CD8-positive, alpha-beta memory T cell (primary cell): ENCODE results near the gene EIF3L. TPM values are rescaled to one million over a fixed set of nuclear protein-coding genes. Genes with fewer than 3 reads are reported as not detected.

ENCODE experiments used
- polyA plus RNA-seq: library from polyadenylated mRNA; unstranded; fragments of 300-500 nt; fragmentation: Illumina TruSeq; gene quantifications from one replicate; pipeline ENCODE4 v1.2.3, GENCODE V29; 2021
- total RNA-seq, 2 experiments: library from RNA; stranded (reverse); gene quantifications; one replicate each; pipeline ENCODE4 v1.2.3, GENCODE V29; 2021

EIF3L gene
- total and polyA plus RNA-seq, 3 experiments from 2014 or later: 266 to 556 (median 549) TPM

Other genes with a start within 250 kb of the EIF3L start
- gene GGA1, start 240.6 kb upstream of the EIF3L start, total RNA-seq: 10 to 100 TPM; 69.1 to 74.3 TPM
- 34.9 TPM for gene GGA1, start 240.6 kb upstream of the EIF3L start, polyA plus RNA-seq
- gene SH3BP1, start 209.8 kb upstream of the EIF3L start, total RNA-seq: 10 to 100 TPM; 93.1 to 94.6 TPM
- gene SH3BP1, start 209.8 kb upstream of the EIF3L start, polyA plus RNA-seq: 32.3 TPM
- gene PDXP, start 190.7 kb upstream of the EIF3L start, total RNA-seq: 10 to 100 TPM; 36.0 to 37.8 TPM
- 7.1 TPM for gene PDXP, start 190.7 kb upstream of the EIF3L start, polyA plus RNA-seq
- 100 to 1,000 TPM; 204 to 223 TPM for gene LGALS1, start 173.8 kb upstream of the EIF3L start, total RNA-seq
- gene LGALS1, start 173.8 kb upstream of the EIF3L start, polyA plus RNA-seq: 182 TPM
- 10 to 100 TPM; 53.6 to 57.2 TPM for gene NOL12, start 163.1 kb upstream of the EIF3L start, total RNA-seq
- gene NOL12, start 163.1 kb upstream of the EIF3L start, polyA plus RNA-seq: 38.3 TPM
- gene TRIOBP, start 152.4 kb upstream of the EIF3L start, total RNA-seq: 10 to 100 TPM; 26.1 to 26.7 TPM
- 13.6 TPM for gene TRIOBP, start 152.4 kb upstream of the EIF3L start, polyA plus RNA-seq
- gene GCAT, start 41.5 kb upstream of the EIF3L start, total RNA-seq: 10 to 100 TPM in 1 of 2 experiments, 1 to 10 TPM in 1; 9.3 to 10.0 TPM
- 1.6 TPM for gene GCAT, start 41.5 kb upstream of the EIF3L start, polyA plus RNA-seq
- not detected for gene GALR3, start 26.0 kb upstream of the EIF3L start, total RNA-seq
- not detected for gene GALR3, start 26.0 kb upstream of the EIF3L start, polyA plus RNA-seq
- 10 to 100 TPM; 27.6 to 28.7 TPM for gene ANKRD54, start 5.1 kb upstream of the EIF3L start, total RNA-seq
- gene ANKRD54, start 5.1 kb upstream of the EIF3L start, polyA plus RNA-seq: 11.9 TPM
- gene MICALL1, start 56.9 kb downstream of the EIF3L start, total RNA-seq: 10 to 100 TPM; 25.4 to 25.8 TPM
- gene MICALL1, start 56.9 kb downstream of the EIF3L start, polyA plus RNA-seq: 7.2 TPM
- under 1 TPM; 0.29 to 0.37 TPM for gene C22orf23, start 104.2 kb downstream of the EIF3L start, total RNA-seq
- gene C22orf23, start 104.2 kb downstream of the EIF3L start, polyA plus RNA-seq: not detected
- gene POLR2F, start 104.3 kb downstream of the EIF3L start, total RNA-seq: 100 to 1,000 TPM; 140 to 148 TPM
- gene POLR2F, start 104.3 kb downstream of the EIF3L start, polyA plus RNA-seq: 167 TPM
- gene SOX10, start 135.1 kb downstream of the EIF3L start, total RNA-seq: not detected
- gene SOX10, start 135.1 kb downstream of the EIF3L start, polyA plus RNA-seq: not detected
- gene PICK1, start 208.0 kb downstream of the EIF3L start, total RNA-seq: 10 to 100 TPM; 21.0 to 22.5 TPM
- gene PICK1, start 208.0 kb downstream of the EIF3L start, polyA plus RNA-seq: 9.4 TPM
- under 1 TPM in 1 of 2 experiments, not detected in 1; 0.35 TPM for gene SLC16A8, start 234.8 kb downstream of the EIF3L start, total RNA-seq
- not detected for gene SLC16A8, start 234.8 kb downstream of the EIF3L start, polyA plus RNA-seq